Measurements from ENCODE around the gene CALHM5.

The CALHM5 gene

GRCh38 chr6:116508527-116508926, 2.9 kb upstream of the CALHM5 start:
- Histone ChIP-seq H3K9ac (ENCODE audit: low read length) (no peak overlapping the region), H3K36me3 (ENCODE audit: control insufficient read depth, insufficient read depth, low read length) (no peaks in the 10 kb centered on the region), H3K4me3 (ENCODE audit: low read depth, low read length) (no peak overlapping the region), H3K27me3 (ENCODE audit: control insufficient read depth, insufficient read depth, low read length) (no peaks in the 10 kb centered on the region), H3K4me1 (ENCODE audit: control insufficient read depth, insufficient read depth, low read length) (peaks cover 10% of the 10 kb centered on the region), H3K27ac (ENCODE audit: low read depth, low read length) (no peak overlapping the region), H3K9me3 (ENCODE audit: control insufficient read depth, insufficient read depth, low read depth, low read length) (no peaks in the 10 kb centered on the region)

DNA sequence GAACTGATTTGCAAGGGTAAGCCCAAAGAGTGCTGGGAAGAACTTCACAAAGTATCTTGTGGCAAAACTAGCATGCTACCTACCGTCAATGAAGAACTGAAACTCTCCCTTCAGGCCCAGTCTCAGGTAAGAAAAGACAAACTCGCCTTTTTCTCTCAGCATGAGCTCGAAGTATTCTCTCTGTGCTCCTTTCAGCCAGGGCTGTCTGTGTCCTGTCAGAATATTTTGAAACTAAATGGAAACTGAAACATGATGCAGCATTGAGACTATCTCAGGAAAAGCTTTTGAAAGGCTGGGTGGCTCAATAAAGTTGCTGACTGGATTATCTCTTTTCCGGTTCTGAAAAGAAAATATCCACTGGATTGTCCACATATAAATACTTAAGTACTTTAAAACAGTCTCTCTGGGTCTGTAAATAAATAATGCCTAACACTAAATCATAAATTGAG, 696 bp downstream of the CALHM5 start:
- Histone ChIP-seq H3K36me3 (ENCODE audit: control insufficient read depth, insufficient read depth, low read length) (no peaks in the 10 kb centered on the region), H3K9me3 (ENCODE audit: control insufficient read depth, insufficient read depth, low read depth, low read length) (no peaks in the 10 kb centered on the region), H3K4me1 (ENCODE audit: control insufficient read depth, insufficient read depth, low read length) (peaks cover 14% of the 10 kb centered on the region), H3K9ac (ENCODE audit: low read length) (peak overlapping the region; percentile 5), H3K27me3 (ENCODE audit: control insufficient read depth, insufficient read depth, low read length) (no peaks in the 10 kb centered on the region), H3K27ac (ENCODE audit: low read depth, low read length) (no peak overlapping the region; the same call in 1 of the 2 replicates), H3K4me3 (ENCODE audit: low read depth, low read length) (peak overlapping the region; percentile 5; the same call in 1 of the 2 replicates)

DNA sequence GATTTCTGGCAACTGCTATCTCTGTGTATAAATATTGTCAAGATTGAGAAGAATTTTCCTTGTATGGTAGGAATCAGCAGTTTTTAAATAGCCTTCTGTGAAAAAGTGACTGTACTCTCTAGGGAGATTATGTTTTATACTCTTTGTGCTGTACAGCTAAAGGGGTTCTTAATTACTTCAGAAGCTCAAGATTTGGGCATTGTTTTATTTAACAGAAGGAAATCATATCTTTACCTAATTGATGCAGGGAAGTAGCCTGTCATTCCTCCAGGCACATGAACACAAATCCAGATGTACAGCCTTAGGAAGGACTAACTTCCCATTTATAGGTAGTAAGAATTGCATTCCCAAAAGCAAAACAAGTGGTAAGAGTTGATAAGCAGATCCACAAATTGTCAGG, 1.3 kb downstream of the CALHM5 start:
- Histone ChIP-seq H3K4me3 (ENCODE audit: low read depth, low read length) (no peak overlapping the region), H3K9ac (ENCODE audit: low read length) (no peak overlapping the region), H3K36me3 (ENCODE audit: control insufficient read depth, insufficient read depth, low read length) (no peaks in the 10 kb centered on the region), H3K27ac (ENCODE audit: low read depth, low read length) (no peak overlapping the region), H3K4me1 (ENCODE audit: control insufficient read depth, insufficient read depth, low read length) (peaks cover 14% of the 10 kb centered on the region), H3K9me3 (ENCODE audit: control insufficient read depth, insufficient read depth, low read depth, low read length) (no peaks in the 10 kb centered on the region), H3K27me3 (ENCODE audit: control insufficient read depth, insufficient read depth, low read length) (no peaks in the 10 kb centered on the region)

GRCh38 chr6:116513224-116513875, 1.9 kb downstream of the CALHM5 start:
- H3K27ac ChIP-seq (ENCODE audit: low read depth, low read length) = no peak overlapping the region
- no peak overlapping the region for H3K9ac ChIP-seq (ENCODE audit: low read length)
- no peaks in the 10 kb centered on the region for H3K9me3 ChIP-seq (ENCODE audit: control insufficient read depth, insufficient read depth, low read depth, low read length)
- no peaks in the 10 kb centered on the region for H3K27me3 ChIP-seq (ENCODE audit: control insufficient read depth, insufficient read depth, low read length)
- H3K4me3 ChIP-seq (ENCODE audit: low read depth, low read length) = no peak overlapping the region
- peaks cover 14% of the 10 kb centered on the region for H3K4me1 ChIP-seq (ENCODE audit: control insufficient read depth, insufficient read depth, low read length)
- H3K36me3 ChIP-seq (ENCODE audit: control insufficient read depth, insufficient read depth, low read length) = no peaks in the 10 kb centered on the region

GRCh38 chr6:116514111-116514510, 2.7 kb downstream of the CALHM5 start:
- H3K4me3 ChIP-seq (ENCODE audit: low read depth, low read length) = no peak overlapping the region

GRCh38 chr6:116515141-116515540, 3.7 kb downstream of the CALHM5 start:
- H3K27ac ChIP-seq (ENCODE audit: low read depth, low read length) = no peak overlapping the region
- H3K36me3 ChIP-seq (ENCODE audit: control insufficient read depth, insufficient read depth, low read length) = no peaks in the 10 kb centered on the region
- H3K4me3 ChIP-seq (ENCODE audit: low read depth, low read length) = no peak overlapping the region
- H3K9me3 ChIP-seq (ENCODE audit: control insufficient read depth, insufficient read depth, low read depth, low read length) = no peaks in the 10 kb centered on the region
- no peaks in the 10 kb centered on the region for H3K27me3 ChIP-seq (ENCODE audit: control insufficient read depth, insufficient read depth, low read length)
- peaks cover 14% of the 10 kb centered on the region for H3K4me1 ChIP-seq (ENCODE audit: control insufficient read depth, insufficient read depth, low read length)
- H3K9ac ChIP-seq (ENCODE audit: low read length) = no peak overlapping the region

More at GRCh38 chr6:116514111-116514510, 2.7 kb downstream of the CALHM5 start:
- H3K27me3 ChIP-seq (ENCODE audit: control insufficient read depth, insufficient read depth, low read length) = no peaks in the 10 kb centered on the region
- no peak overlapping the region for H3K27ac ChIP-seq (ENCODE audit: low read depth, low read length)
- H3K4me1 ChIP-seq (ENCODE audit: control insufficient read depth, insufficient read depth, low read length) = peaks cover 14% of the 10 kb centered on the region
- H3K9me3 ChIP-seq (ENCODE audit: control insufficient read depth, insufficient read depth, low read depth, low read length) = no peaks in the 10 kb centered on the region
- no peak overlapping the region for H3K9ac ChIP-seq (ENCODE audit: low read length)
- H3K36me3 ChIP-seq (ENCODE audit: control insufficient read depth, insufficient read depth, low read length) = no peaks in the 10 kb centered on the region

DNA sequence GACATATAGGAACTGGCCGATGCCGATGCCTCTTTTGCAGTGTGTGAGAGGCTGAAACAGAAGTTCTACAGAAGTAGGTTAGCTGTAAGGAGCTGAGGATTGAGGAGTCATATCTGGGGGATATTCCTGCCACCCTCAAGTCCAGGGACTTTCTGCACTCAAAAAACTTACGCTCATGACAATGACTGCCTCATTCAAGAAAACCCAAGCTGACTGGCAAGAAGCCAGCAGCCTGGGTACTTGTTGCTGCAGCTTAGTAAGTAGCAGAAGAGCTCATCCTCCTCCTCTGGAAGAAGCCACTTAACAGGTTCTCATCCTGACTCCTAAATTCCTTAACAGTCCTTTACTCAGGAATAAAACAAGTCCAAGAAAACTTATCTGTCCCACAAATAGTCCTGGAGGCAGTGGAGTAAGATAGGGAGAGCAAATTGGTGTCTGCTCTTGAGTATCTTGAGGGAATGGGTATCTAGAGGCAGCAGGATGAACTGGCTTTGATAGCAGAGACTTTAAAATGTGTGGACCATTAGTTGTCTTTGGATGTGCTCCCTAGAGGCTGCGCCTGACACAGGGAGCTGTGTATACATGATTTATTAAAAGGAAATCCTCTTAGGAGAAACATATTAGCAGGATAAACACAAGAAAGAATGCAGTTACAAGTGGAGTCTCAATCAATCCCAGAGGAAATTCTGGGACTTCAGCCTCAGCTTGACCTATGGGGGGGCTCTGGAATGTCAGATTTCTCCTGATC, 7.4 kb downstream of the CALHM5 start:
- Histone ChIP-seq H3K4me1 (ENCODE audit: control insufficient read depth, insufficient read depth, low read length) (peaks cover 14% of the 10 kb centered on the region), H3K36me3 (ENCODE audit: control insufficient read depth, insufficient read depth, low read length) (no peaks in the 10 kb centered on the region), H3K4me3 (ENCODE audit: low read depth, low read length) (no peak overlapping the region), H3K27me3 (ENCODE audit: control insufficient read depth, insufficient read depth, low read length) (no peaks in the 10 kb centered on the region), H3K9me3 (ENCODE audit: control insufficient read depth, insufficient read depth, low read depth, low read length) (no peaks in the 10 kb centered on the region), H3K27ac (ENCODE audit: low read depth, low read length) (no peak overlapping the region), H3K9ac (ENCODE audit: low read length) (no peak overlapping the region)

DNA sequence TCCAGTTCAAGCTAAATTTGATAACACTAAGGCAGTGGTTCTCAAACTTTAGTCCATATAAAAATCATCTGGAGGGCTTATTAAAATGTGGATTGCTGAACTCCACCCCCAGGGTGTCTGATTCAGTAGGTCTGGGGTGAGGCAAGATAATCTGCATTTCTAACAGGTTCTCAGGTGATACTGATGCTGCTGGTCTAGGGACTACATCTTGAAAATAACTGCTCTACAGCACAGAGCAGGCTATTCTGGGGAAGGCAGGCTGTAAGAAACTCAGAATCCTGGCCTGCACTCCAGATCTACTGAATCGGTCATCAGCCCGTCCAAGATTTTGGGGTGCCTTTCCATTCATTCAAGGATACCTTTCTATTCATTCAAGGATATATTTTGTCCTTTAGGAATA, 11.5 kb downstream of the CALHM5 start:
- Histone ChIP-seq H3K36me3 (ENCODE audit: control insufficient read depth, insufficient read depth, low read length) (no peaks in the 10 kb centered on the region), H3K9me3 (ENCODE audit: control insufficient read depth, insufficient read depth, low read depth, low read length) (no peaks in the 10 kb centered on the region), H3K4me1 (ENCODE audit: control insufficient read depth, insufficient read depth, low read length) (peaks cover 15% of the 10 kb centered on the region), H3K27me3 (ENCODE audit: control insufficient read depth, insufficient read depth, low read length) (no peaks in the 10 kb centered on the region), H3K9ac (ENCODE audit: low read length) (no peak overlapping the region), H3K4me3 (ENCODE audit: low read depth, low read length) (no peak overlapping the region), H3K27ac (ENCODE audit: low read depth, low read length) (no peak overlapping the region)

GRCh38 chr6:116524236-116524635, 12.8 kb downstream of the CALHM5 start:
- H3K36me3 ChIP-seq (ENCODE audit: control insufficient read depth, insufficient read depth, low read length) = no peaks in the 10 kb centered on the region
- no peak overlapping the region for H3K9ac ChIP-seq (ENCODE audit: low read length)
- no peak overlapping the region for H3K4me3 ChIP-seq (ENCODE audit: low read depth, low read length)
- no peaks in the 10 kb centered on the region for H3K27me3 ChIP-seq (ENCODE audit: control insufficient read depth, insufficient read depth, low read length)
- peaks cover 26% of the 10 kb centered on the region for H3K4me1 ChIP-seq (ENCODE audit: control insufficient read depth, insufficient read depth, low read length)
- no peak overlapping the region for H3K27ac ChIP-seq (ENCODE audit: low read depth, low read length)
- H3K9me3 ChIP-seq (ENCODE audit: control insufficient read depth, insufficient read depth, low read depth, low read length) = no peaks in the 10 kb centered on the region

DNA sequence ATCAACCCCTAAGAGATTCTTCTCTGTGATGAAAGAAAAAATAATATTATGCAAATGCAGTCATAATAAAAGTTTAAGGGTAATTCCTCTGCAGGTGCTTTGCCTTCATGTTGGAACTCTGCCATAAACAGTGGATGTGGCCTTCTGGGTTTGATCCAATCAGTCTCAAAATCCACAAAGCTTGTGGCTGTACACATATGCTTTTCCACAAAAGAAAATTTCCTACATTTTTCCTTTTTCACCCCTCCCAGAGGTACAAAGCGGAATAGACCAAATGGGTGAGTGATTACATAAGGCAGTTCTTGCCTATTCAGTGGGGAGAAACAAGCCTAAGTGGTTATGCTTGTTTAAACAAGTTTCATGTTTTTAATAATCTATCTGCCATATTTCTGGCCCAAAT, 16.7 kb downstream of the CALHM5 start:
- no peak overlapping the region for H3K9ac ChIP-seq (ENCODE audit: low read length)
- H3K9me3 ChIP-seq (ENCODE audit: control insufficient read depth, insufficient read depth, low read depth, low read length) = no peaks in the 10 kb centered on the region
- H3K36me3 ChIP-seq (ENCODE audit: control insufficient read depth, insufficient read depth, low read length) = no peaks in the 10 kb centered on the region
- H3K27ac ChIP-seq (ENCODE audit: low read depth, low read length) = no peak overlapping the region
- H3K27me3 ChIP-seq (ENCODE audit: control insufficient read depth, insufficient read depth, low read length) = no peaks in the 10 kb centered on the region
- H3K4me1 ChIP-seq (ENCODE audit: control insufficient read depth, insufficient read depth, low read length) = peaks cover 44% of the 10 kb centered on the region
- no peak overlapping the region for H3K4me3 ChIP-seq (ENCODE audit: low read depth, low read length)

GRCh38 chr6:116528780-116529179, 17.3 kb downstream of the CALHM5 start:
- H3K4me1 ChIP-seq (ENCODE audit: control insufficient read depth, insufficient read depth, low read length) = peaks cover 45% of the 10 kb centered on the region
- H3K27me3 ChIP-seq (ENCODE audit: control insufficient read depth, insufficient read depth, low read length) = no peaks in the 10 kb centered on the region
- H3K9ac ChIP-seq (ENCODE audit: low read length) = no peak overlapping the region
- H3K36me3 ChIP-seq (ENCODE audit: control insufficient read depth, insufficient read depth, low read length) = no peaks in the 10 kb centered on the region
- H3K27ac ChIP-seq (ENCODE audit: low read depth, low read length) = no peak overlapping the region; the same call in 1 of the 2 replicates
- H3K4me3 ChIP-seq (ENCODE audit: low read depth, low read length) = no peak overlapping the region
- no peaks in the 10 kb centered on the region for H3K9me3 ChIP-seq (ENCODE audit: control insufficient read depth, insufficient read depth, low read depth, low read length)

Data from HUES6 (cell line).